Measurements from ENCODE around the gene LRRC57.

GRCh38 chr15:42576776-42577175 lies 28.2 kb upstream of the LRRC57 start:
- TF ChIP-seq CTCF (IDR thresholded peaks at IDR 0.05; ENCODE audit: extremely low read depth in 1 of 2, insufficient read depth in 1 of 2, low read depth in 1 of 2, low read length in 2 of 2), result no peak
- TF ChIP-seq POLR2AphosphoS5 (IDR thresholded peaks at IDR 0.05; ENCODE audit: insufficient read depth, low read depth, low read length), result no peak
- no peak for TF ChIP-seq EZH2 (IDR thresholded peaks at IDR 0.05; ENCODE audit: borderline replicate concordance, low read depth, low read length, severe bottlenecking)
- no peak for TF ChIP-seq POLR2A (IDR thresholded peaks at IDR 0.05; ENCODE audit: low read depth, low read length)
